ENCODE results near the gene OLFML1. TPM values are rescaled to one million over a fixed set of nuclear protein-coding genes. Genes with fewer than 3 reads are reported as not detected.

Gene OLFML1
- total RNA-seq, 1 donor from 2014 or later = not detected

DNA sequence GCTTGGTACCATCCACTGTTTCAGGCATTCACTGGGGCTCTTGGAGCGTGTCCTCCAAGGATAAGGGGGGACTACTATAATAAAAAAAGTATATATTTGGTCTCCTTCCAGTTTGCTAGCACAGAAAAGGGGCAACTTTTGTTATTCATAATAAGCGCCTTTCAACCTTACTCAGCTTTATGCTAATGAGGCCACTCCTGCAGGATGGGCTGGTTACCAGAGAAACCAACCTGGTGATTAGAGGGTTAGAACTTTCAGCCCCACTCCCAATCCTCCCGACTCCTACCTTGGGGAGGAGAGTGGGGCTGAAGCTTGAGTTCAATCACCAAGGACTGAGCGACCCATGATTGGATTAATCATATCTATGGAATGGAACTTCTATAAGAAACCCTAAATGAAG lies 60.3 kb downstream of the OLFML1 start:
- no peaks in the 10 kb centered on the region for H3K9me3 Mint-ChIP-seq (ENCODE audit: unreplicated experiment)
- no peak overlapping the region for H3K9ac ChIP-seq (ENCODE audit: low read length)
- peaks cover 17% of the 10 kb centered on the region for H3K27me3 Mint-ChIP-seq (ENCODE audit: low read depth, unreplicated experiment)
- no peaks in the 10 kb centered on the region for H3K4me1 ChIP-seq (ENCODE audit: insufficient read depth, low read length)
- no peaks in the 10 kb centered on the region for H3K36me3 Mint-ChIP-seq (ENCODE audit: low read depth, unreplicated experiment)
- no peaks in the 10 kb centered on the region for H3K36me3 ChIP-seq (ENCODE audit: insufficient read depth, low read length)
- no peak for TF ChIP-seq EZH2 (IDR thresholded peaks at IDR 0.05; ENCODE audit: insufficient read depth, low read length)
- TF ChIP-seq, protein P1, sequence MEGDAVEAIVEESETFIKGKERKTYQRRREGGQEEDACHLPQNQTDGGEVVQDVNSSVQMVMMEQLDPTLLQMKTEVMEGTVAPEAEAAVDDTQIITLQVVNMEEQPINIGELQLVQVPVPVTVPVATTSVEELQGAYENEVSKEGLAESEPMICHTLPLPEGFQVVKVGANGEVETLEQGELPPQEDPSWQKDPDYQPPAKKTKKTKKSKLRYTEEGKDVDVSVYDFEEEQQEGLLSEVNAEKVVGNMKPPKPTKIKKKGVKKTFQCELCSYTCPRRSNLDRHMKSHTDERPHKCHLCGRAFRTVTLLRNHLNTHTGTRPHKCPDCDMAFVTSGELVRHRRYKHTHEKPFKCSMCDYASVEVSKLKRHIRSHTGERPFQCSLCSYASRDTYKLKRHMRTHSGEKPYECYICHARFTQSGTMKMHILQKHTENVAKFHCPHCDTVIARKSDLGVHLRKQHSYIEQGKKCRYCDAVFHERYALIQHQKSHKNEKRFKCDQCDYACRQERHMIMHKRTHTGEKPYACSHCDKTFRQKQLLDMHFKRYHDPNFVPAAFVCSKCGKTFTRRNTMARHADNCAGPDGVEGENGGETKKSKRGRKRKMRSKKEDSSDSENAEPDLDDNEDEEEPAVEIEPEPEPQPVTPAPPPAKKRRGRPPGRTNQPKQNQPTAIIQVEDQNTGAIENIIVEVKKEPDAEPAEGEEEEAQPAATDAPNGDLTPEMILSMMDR (IDR thresholded peaks at IDR 0.05; ENCODE audit: insufficient read depth, low read depth, low read length) = no peak
- no peak overlapping the region for H3K27ac ChIP-seq (ENCODE audit: low read depth, low read length)
- no peak overlapping the region for H3K4me2 ChIP-seq (ENCODE audit: low read length)
- H3K27ac Mint-ChIP-seq (ENCODE audit: unreplicated experiment) = no peak overlapping the region
- peaks cover 2% of the 10 kb centered on the region for H3K27me3 ChIP-seq (ENCODE audit: insufficient read depth, low read length)
- no peak overlapping the region for H3K4me3 Mint-ChIP-seq (ENCODE audit: unreplicated experiment)
- no peaks in the 10 kb centered on the region for H3K4me1 Mint-ChIP-seq (ENCODE audit: low read depth, unreplicated experiment)
- H3K9me3 ChIP-seq (ENCODE audit: insufficient read depth, low read depth, low read length) = no peaks in the 10 kb centered on the region
- FAIRE-seq (no peak), DNase-seq (ENCODE audit: low read depth) (no peak)
- H2AFZ ChIP-seq (ENCODE audit: low read depth, low read length) = no peak overlapping the region
- no peak overlapping the region for H3K4me3 ChIP-seq (ENCODE audit: insufficient read depth, low read depth, low read length)
- H4K20me1 ChIP-seq (ENCODE audit: insufficient read depth, low read length) = no peaks in the 10 kb centered on the region
- H3K79me2 ChIP-seq (ENCODE audit: insufficient read depth, low read length) = no peaks in the 10 kb centered on the region

DNA sequence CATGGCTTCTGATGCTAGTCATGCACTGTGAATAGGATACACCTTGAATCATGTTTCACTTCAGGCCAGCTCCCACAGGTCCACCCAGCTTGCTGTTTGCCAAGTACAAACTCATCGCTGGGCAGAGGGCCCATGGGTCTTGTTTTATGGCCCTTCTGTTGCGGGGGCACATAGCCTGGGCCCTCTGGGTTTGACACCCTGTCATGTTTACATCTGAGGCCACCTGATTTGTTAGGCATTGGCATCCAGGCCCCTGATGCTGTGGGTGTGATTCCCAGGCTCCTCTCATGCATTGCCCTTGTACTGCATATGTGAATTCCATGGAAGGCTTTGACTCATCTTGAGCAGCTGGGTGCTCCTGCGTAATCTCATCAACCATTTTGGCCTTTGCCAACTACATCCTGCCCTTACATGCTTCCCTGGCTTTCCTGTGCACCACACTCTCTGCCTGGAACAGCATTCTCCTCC lies 61.1 kb downstream of the OLFML1 start:
- Histone ChIP-seq H3K4me3 (ENCODE audit: insufficient read depth, low read depth, low read length) (no peak overlapping the region), H3K79me2 (ENCODE audit: insufficient read depth, low read length) (no peaks in the 10 kb centered on the region), H3K27ac (ENCODE audit: low read depth, low read length) (no peak overlapping the region), H3K27me3 (ENCODE audit: insufficient read depth, low read length) (peaks cover 2% of the 10 kb centered on the region), H2AFZ (ENCODE audit: low read depth, low read length) (no peak overlapping the region), H3K4me1 (ENCODE audit: insufficient read depth, low read length) (no peaks in the 10 kb centered on the region), H3K9ac (ENCODE audit: low read length) (no peak overlapping the region), H3K36me3 (ENCODE audit: insufficient read depth, low read length) (no peaks in the 10 kb centered on the region), H3K9me3 (ENCODE audit: insufficient read depth, low read depth, low read length) (no peaks in the 10 kb centered on the region), H3K4me2 (ENCODE audit: low read length) (no peak overlapping the region), H4K20me1 (ENCODE audit: insufficient read depth, low read length) (no peaks in the 10 kb centered on the region)
- peaks cover 1% of the 10 kb centered on the region for H3K4me1 Mint-ChIP-seq (ENCODE audit: low read depth, unreplicated experiment)
- H3K4me3 Mint-ChIP-seq (ENCODE audit: unreplicated experiment) = no peak overlapping the region
- no peak for FAIRE-seq
- TF ChIP-seq, protein P1 (IDR thresholded peaks at IDR 0.05; ENCODE audit: insufficient read depth, low read depth, low read length) = no peak
- TF ChIP-seq EZH2 (IDR thresholded peaks at IDR 0.05; ENCODE audit: insufficient read depth, low read length) = no peak
- peaks cover 10% of the 10 kb centered on the region for H3K27me3 Mint-ChIP-seq (ENCODE audit: low read depth, unreplicated experiment)
- H3K27ac Mint-ChIP-seq (ENCODE audit: unreplicated experiment) = no peak overlapping the region
- no peak for DNase-seq (ENCODE audit: low read depth)
- H3K36me3 Mint-ChIP-seq (ENCODE audit: low read depth, unreplicated experiment) = no peaks in the 10 kb centered on the region
- H3K9me3 Mint-ChIP-seq (ENCODE audit: unreplicated experiment) = no peaks in the 10 kb centered on the region

DNA sequence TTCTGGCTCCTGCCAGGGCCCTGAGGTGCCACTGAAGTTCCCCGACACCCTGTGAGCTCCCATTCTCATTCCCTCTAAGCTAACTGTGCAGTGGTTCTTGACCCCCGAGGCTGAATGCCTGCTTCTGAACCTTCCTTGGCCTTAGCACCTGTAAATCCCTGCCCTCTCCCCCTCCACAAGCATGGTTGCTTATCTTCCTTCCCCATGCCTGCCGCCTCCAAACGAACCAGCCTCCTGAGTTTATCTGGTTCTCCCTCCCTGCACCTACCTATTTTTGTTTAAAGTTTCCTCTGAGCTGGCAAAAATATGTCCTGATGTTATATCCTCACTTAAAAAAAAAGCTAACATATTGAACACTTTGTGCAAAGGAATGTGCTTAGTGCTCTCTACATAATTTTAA lies 62.4 kb downstream of the OLFML1 start:
- no peak overlapping the region for H3K27ac Mint-ChIP-seq (ENCODE audit: unreplicated experiment)
- no peak for FAIRE-seq
- peaks cover 5% of the 10 kb centered on the region for H3K27me3 Mint-ChIP-seq (ENCODE audit: low read depth, unreplicated experiment)

More for the DNA sequence above, 62.4 kb downstream of the OLFML1 start:
- Histone ChIP-seq H3K4me1 (ENCODE audit: insufficient read depth, low read length) (no peaks in the 10 kb centered on the region), H3K9ac (ENCODE audit: low read length) (no peak overlapping the region), H2AFZ (ENCODE audit: low read depth, low read length) (no peak overlapping the region), H3K4me3 (ENCODE audit: insufficient read depth, low read depth, low read length) (no peak overlapping the region), H3K27me3 (ENCODE audit: insufficient read depth, low read length) (no peaks in the 10 kb centered on the region), H4K20me1 (ENCODE audit: insufficient read depth, low read length) (no peaks in the 10 kb centered on the region), H3K27ac (ENCODE audit: low read depth, low read length) (no peak overlapping the region), H3K79me2 (ENCODE audit: insufficient read depth, low read length) (no peaks in the 10 kb centered on the region), H3K9me3 (ENCODE audit: insufficient read depth, low read depth, low read length) (no peaks in the 10 kb centered on the region), H3K4me2 (ENCODE audit: low read length) (no peak overlapping the region), H3K36me3 (ENCODE audit: insufficient read depth, low read length) (no peaks in the 10 kb centered on the region)
- no peaks in the 10 kb centered on the region for H3K36me3 Mint-ChIP-seq (ENCODE audit: low read depth, unreplicated experiment)
- H3K4me1 Mint-ChIP-seq (ENCODE audit: low read depth, unreplicated experiment) = peaks cover 9% of the 10 kb centered on the region
- H3K4me3 Mint-ChIP-seq (ENCODE audit: unreplicated experiment) = no peak overlapping the region
- DNase-seq (ENCODE audit: low read depth) = no peak
- H3K9me3 Mint-ChIP-seq (ENCODE audit: unreplicated experiment) = no peaks in the 10 kb centered on the region
- TF ChIP-seq, protein P1 (IDR thresholded peaks at IDR 0.05; ENCODE audit: insufficient read depth, low read depth, low read length) = no peak
- TF ChIP-seq EZH2 (IDR thresholded peaks at IDR 0.05; ENCODE audit: insufficient read depth, low read length) = no peak
